Muscle of arm (tissue), 14 donors: ENCODE measurements around the gene LPIN2. TPM values are rescaled to one million over a fixed set of nuclear protein-coding genes. Genes with fewer than 3 reads are reported as not detected.
A peak's percentile ranks its signal among the peaks of the same experiment; 100 is the strongest.
"Not testable (repeated sequence)": the region's sequence is repeated elsewhere in the genome, so short reads cannot be mapped to it uniquely, and the experiment has no call there.

Experiments
- DNase-seq: peaks from one replicate; pipeline ENCODE4 v3.0.0-alpha.2; 2013
- long read RNA-seq, 11 donors: transcript quantifications; one replicate each; lab custom pipeline, GENCODE V29; 2026
- polyA plus RNA-seq, 12 donors: library from polyadenylated mRNA; unstranded; fragments of 120-200 nt; gene quantifications; one replicate each; pipeline ENCODE4 v1.2.1, GENCODE V29; 2013; ENCODE audit not compliant: insufficient read length in 12 of 12

Gene LPIN2
- polyA plus RNA-seq: 10 to 100 TPM in 11 of 12 donors, not detected in 1; 10.5 to 21.1 (median 14.2) TPM
- long read RNA-seq, donor 1, partial matches to known transcripts: 5 of 9 reads
- long read RNA-seq, donor 1, other reads (novel, unspliced or antisense): 0 of 9 reads
- long read RNA-seq, donor 2, partial matches to known transcripts: 0 of 2 reads
- long read RNA-seq, donor 2, other reads (novel, unspliced or antisense): 0 of 2 reads
- long read RNA-seq, donor 3: 0 reads
- long read RNA-seq, donor 4: 0 reads
- long read RNA-seq, donor 5, partial matches to known transcripts: 0 of 1 reads
- long read RNA-seq, donor 5, other reads (novel, unspliced or antisense): 0 of 1 reads
- long read RNA-seq, donor 6: 0 reads
- long read RNA-seq, donor 7: 0 reads
- long read RNA-seq, donor 8: 0 reads
- long read RNA-seq, donor 9: 0 reads
- long read RNA-seq, donor 10: 0 reads
- long read RNA-seq, donor 11, partial matches to known transcripts: 0 of 1 reads
- long read RNA-seq, donor 11, other reads (novel, unspliced or antisense): 0 of 1 reads

- DNase-seq: peak; percentile 99
Measured at GRCh38 chr18:3013024-3013804, at the start of gene LPIN2. Gene LPIN2, minus strand, starts transcription at chr18:3013144. Its CDS starts 52,304 bp downstream, at chr18:2960840.

- no peak for DNase-seq
Measured at GRCh38 chr18:3061581-3062312, 48.8 kb upstream of the LPIN2 start.

GRCh38 chr18:3060667-3061580 is 48.0 kb upstream of the LPIN2 start:
- no peak for DNase-seq

DNA sequence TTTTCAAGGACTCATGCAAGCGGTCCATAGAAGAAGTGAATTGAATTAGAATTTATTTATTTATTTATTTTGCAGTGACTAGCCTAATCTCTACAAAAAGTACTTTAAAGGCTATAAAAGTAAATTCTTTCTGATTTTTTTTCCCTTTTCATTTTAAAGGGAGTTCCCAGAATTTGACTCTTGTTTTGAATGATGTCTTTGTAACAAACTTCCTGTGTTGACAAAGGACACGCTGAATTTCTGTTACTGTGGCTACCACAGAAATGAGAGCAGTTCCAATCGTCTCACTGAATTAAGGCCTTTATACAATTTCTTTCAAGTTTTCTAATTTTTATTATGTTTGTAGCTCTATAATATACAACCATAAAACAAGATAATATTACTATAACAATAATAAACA is 46.3 kb upstream of the LPIN2 start:
- no peak for DNase-seq

DNA sequence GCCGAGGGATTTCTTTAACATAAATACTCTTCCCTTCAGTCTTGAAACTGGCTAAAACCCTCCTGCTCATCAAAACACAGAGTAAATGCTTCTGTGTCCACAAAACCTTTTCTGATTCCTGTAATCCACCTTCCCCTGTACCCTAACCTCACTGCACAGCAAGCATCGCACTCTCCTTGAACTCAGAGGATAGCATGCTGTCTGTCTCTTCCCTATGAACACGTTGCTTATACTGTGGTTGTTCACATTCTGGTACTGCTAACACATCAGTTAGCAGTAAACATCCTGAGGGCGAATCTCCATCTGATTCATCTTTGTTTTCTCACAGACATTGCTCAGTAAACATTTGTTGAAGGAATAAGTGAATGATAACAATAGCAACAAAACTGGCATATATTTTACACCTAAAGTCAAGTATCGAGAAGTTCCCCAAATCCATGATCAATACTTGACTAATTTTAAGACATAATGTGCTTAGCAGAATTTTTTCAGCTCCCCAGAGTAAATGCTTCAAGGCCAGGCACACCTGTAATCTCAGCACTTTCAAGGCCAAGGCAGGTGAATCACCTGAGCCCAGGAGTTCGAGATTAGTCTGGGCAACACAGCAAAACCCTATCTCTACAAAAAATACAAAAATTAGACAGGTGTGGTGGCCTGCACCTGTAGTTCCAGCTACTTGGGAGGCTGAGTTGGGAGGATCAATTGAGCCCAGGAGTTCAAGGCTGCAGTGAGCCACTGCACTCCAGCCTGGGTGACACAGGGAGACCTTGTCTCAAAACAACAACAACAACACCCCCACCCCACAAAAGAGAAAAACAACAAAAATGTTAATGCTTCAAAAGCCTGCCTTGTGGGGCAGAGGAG is 45.6 kb upstream of the LPIN2 start:
- DNase-seq: no peak

- DNase-seq: no peak
Measured at GRCh38 chr18:3057526-3057925, 44.6 kb upstream of the LPIN2 start.

GRCh38 chr18:3056311-3056710 is 43.4 kb upstream of the LPIN2 start:
- DNase-seq: no peak

GRCh38 chr18:3055816-3056215 is 42.9 kb upstream of the LPIN2 start:
- DNase-seq: peak; percentile 36

- DNase-seq: no peak
Measured at GRCh38 chr18:3055186-3055728, 42.3 kb upstream of the LPIN2 start.

- DNase-seq: no peak
Measured at GRCh38 chr18:3054780-3055179, 41.8 kb upstream of the LPIN2 start.

GRCh38 chr18:3054214-3054613 is 41.3 kb upstream of the LPIN2 start:
- no peak for DNase-seq

- no peak for DNase-seq
Measured at GRCh38 chr18:3053081-3053480, 40.1 kb upstream of the LPIN2 start.

DNA sequence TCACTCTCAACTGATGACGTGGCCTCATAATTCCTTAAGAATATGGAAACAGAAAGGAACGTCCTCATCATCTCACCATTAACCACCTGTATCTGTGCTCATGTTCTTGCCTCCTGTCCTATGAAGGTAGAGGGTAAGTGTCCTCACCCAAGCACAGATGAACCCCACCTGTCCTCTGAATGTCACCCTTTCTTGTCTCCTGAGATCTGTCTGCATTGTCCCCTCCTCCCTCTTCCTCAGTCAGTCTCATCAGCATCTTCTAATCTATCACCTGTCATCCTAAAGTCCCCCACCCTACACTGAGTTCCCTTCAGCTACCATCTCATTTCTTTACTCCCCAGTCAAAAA is 39.4 kb upstream of the LPIN2 start:
- DNase-seq: no peak

DNA sequence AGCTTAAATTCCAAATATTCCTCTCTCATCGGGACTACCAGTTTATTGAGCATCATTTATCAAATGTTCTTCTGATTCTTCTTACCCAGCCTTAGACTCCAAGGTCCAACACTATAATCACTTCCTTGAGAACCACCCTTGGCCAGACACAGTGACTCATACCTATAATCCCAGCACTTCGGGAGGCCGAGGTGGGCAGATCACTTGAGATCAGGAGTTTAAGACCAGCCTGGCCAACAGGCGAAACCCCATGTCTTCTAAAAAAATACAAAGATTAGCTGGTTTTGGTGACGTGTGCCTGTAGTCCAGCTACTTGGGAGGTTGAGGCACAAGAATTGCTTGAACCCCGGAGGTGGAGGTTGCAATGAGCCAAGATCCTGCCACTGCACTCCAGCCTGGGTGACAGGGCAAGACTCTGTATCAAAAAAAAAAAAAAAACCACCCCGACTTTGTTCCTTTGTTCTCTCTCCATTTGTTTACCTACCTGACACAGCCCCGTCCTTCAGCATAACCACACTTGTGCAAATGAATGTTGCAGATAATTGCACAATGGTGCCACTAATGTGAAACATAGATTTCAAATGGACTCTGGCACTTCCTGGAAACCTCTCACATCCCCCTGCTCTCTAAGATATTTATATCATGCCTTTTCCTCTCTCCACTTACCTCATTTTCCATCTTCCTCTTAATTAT is 38.9 kb upstream of the LPIN2 start:
- no peak for DNase-seq

DNA sequence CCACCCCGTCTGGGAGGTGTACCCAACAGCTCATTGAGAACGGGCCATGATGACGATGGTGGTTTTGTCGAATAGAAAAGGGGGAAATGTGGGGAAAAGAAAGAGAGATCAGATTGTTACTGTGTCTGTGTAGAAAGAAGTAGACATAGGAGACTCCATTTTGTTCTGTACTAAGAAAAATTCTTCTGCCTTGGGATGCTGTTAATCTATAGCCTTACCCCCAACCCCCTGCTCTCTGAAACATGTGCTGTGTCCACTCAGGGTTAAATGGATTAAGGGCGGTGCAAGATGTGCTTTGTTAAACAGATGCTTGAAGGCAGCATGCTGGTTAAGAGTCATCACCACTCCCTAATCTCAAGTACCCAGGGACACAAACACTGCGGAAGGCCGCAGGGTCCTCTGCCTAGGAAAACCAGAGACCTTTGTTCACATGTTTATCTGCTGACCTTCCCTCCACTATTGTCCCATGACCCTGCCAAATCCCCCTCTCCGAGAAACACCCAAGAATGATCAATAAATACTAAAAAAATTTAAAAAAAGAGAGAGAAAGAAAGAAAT is 37.0 kb upstream of the LPIN2 start:
- DNase-seq: not testable (repeated sequence)

- DNase-seq: no peak
Measured at GRCh38 chr18:3048820-3049349, 35.9 kb upstream of the LPIN2 start.

GRCh38 chr18:3048121-3048520 is 35.2 kb upstream of the LPIN2 start:
- no peak for DNase-seq

GRCh38 chr18:3046216-3046808 is 33.4 kb upstream of the LPIN2 start:
- DNase-seq: no peak
